Kidney capillary endothelial cell (primary cell): ENCODE results near the gene TSKU.
A peak's percentile ranks its signal among the peaks of the same experiment; 100 is the strongest.

Experiments
- DNase-seq: peaks from one replicate; pipeline ENCODE4 v3.0.0-alpha.2; 2018; ENCODE audit warnings: low spot score

TSKU gene

DNA sequence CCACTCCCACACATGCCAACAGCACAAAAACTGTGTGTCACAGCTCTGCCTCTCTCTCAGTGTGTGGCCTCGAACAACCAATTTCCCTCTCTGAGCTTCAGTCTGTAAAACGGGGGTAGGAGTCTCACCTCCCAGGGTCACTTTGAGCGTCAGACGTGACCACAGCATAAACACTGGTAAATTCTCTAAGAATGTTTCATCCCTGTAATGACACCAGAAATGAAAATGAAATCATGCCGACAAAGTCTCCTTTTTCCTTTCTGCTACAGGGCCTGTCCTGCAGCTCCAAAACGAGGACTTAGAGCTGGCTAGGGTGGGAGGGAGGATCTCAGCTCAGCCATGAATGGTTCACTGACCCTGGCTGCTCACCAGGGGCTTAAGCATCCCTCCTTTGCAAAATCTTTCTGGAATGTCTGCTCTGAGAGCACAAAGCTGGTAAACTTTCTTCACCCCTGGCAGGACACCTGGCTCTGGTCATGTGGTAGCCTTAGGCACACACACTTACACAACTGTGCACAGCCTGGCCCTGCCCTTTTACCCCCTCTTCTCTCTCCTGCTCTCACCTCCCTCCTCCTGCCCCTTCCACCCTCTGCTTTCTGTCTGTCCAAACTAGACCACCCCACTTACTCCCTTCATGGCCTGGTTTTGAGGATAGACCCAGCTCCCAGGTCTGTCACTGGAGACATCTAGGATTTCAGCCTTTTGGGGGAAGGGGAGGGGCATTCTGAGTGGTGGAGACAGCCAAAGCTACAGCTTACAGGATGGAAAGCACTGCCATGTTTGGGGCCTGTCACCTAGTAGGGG is 12.3 kb upstream of the TSKU start:
- DNase-seq, result no peak

DNA sequence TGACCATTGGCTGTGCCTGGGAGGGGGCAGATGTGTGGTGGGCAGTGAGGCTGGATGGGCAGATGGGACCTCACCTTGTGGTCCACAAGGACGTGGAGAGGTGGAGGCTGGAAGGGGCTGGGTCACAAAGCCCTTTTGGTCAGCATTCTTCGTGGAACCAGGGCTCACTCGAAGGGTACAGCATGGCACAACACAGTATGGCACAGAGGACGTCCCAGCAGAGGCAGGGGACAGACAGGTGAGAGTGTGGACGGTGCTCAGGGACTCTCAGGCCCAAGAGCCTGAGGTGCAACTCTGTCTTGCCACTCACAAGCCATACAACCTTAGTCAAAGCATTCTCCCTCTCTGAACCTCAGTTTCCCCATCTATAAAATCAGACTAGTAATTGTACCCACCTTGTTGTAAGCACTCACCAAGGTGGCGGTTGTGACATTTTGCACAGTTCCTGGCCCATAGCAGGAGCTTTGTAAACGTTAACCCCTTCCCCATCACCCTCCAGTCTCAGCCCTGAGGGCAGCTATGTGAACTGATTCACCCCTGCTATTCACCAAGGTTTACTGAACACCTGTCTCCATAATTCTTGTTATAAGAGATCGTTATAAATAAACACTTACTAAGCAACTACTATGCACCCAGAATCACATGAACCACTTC is 11.6 kb upstream of the TSKU start:
- DNase-seq, result no peak

DNA sequence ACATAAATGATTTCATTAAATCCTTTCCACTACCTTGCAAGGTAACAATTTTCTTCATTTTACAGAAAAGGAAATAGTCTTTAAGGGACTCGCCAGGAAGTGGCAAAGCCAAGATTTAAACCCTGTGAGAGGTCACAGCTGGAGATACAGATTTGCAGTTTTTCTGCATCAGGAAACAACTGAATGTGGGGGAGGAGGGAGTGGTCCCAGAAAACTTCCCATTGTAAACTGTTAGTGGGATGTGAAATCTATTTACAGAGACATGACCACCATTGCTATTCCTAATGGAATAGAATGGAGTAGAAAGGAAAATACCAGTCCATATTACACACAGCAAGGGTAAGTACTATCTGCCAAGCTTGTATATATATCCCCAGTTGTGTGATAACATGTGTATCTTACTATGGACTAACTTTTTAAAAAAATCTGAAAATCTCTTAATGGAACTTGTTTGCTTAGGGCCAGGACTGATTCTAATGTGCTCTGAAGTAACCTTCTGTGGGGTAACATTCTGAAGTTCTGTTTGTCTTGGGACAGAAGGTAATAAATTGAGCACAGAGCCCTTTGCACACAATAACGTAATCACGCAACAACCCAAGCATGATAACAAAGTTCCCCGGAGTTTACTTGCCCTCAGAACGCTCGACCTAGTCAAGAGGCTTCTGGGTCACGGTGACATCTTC is 10.9 kb upstream of the TSKU start:
- DNase-seq, result no peak

DNA sequence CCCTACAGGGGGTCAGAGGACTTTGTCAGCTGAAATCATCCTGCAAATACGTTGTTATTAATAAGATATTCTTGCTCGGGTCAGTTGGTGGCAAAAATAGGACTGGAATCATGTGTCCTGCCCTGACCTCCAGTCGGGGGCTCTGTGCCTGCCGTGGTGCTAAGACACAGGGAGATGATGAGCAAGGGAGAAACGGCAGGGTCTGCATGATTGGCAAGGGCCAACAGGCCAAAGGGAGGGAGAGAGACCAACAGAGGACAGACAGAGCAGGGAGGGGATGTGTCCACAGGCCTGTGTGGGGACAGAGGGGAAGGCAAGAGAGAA is 10.4 kb upstream of the TSKU start:
- DNase-seq, result no peak

DNA sequence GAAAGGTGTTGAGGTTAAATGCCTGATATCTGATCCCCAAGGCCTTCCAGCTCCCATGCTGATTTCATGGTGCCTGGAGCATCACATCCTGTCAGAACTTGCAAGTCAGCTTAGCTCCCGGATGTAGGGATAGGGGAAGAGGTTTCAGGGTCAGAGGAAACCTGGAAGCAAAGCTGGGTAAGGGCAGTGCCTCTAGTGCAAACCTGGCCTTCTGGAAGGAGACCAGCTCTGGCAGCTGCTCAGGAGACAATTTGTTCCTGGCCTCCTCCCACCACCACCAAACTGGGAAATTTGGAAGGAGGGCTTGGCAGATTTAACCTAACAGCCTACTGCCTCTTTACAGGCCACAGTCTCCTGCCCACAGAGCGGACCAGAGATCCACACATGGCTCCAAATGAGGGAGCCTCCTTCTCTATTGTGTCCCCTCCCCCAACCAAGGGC is 9.2 kb upstream of the TSKU start:
- no peak for DNase-seq

DNA sequence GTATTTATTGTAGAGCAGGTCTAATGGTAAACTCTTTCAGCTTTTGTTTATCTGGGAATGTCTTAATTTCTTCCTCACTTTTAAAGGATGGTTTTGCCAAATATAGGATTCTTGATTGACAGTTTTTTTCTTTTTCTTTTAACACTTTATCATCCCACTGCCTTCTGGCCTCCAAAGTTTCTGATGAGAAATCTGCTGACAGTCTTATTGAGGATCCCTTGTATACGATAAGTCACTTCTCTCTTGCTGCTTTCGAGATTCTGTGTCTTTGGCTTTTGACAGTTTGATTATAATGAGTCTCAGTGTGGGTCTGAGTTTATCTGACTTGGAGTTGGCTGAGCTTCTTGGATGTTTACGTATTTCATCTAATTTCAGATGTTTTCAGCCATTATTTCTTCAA is 6.7 kb upstream of the TSKU start:
- DNase-seq, result no peak

DNA sequence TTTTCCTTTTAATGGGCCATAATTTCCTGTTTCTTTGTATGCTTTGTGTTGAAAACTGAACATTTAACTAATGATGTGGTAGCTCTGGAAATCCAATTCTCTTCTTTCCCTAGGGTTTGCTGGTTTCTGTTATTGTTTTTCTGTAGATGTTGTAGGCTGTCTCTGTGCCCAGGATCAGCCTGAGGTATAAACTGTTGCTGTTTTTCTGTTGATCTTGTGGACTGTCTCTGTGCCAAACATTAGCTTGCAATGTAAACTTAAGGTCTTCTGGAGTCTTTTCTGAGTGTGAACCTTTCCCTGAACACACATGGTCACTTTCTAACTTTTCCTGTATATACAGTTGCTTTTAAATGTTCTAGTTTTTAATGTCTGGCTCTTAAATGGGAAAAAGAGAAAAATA is 5.9 kb upstream of the TSKU start:
- DNase-seq, result no peak

DNA sequence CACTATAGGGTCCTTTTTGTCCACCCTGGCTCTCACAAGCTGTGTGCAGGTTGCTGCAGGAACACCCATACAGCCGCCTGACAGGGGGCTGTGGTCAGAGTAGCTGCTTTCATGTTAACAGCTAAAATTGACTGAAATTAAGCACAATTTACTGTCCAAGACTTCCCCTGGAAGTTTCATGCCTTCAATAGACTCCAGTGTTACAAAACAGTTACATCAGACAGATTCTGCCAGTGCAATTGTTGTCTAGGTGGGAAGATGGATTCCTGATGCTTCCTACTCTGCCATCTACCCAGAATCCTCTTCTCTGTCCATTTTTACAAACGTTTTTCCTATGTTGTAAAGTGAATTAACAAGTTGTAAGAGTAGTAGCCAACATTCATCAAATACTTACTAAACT is 5.3 kb upstream of the TSKU start:
- no peak for DNase-seq

DNA sequence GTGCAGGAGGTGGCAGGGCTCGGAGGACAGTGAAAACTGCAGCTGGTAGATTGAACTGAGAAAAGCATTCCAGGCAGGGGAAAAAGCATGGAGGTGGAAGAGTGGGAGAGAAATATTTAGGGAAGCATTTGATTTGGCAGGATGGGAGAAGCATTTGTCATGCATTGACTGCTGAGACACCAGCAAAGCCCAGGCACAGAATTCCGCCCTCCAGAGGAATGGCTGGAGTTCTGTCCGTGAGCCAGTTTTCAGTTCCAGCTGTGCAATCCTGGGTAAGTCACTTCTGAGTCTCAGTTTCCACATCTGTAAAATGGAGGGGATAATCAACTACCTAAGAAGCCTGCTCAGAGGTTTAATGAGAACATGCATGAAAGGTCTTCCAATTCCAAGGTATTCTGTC is 4.3 kb upstream of the TSKU start:
- no peak for DNase-seq

DNA sequence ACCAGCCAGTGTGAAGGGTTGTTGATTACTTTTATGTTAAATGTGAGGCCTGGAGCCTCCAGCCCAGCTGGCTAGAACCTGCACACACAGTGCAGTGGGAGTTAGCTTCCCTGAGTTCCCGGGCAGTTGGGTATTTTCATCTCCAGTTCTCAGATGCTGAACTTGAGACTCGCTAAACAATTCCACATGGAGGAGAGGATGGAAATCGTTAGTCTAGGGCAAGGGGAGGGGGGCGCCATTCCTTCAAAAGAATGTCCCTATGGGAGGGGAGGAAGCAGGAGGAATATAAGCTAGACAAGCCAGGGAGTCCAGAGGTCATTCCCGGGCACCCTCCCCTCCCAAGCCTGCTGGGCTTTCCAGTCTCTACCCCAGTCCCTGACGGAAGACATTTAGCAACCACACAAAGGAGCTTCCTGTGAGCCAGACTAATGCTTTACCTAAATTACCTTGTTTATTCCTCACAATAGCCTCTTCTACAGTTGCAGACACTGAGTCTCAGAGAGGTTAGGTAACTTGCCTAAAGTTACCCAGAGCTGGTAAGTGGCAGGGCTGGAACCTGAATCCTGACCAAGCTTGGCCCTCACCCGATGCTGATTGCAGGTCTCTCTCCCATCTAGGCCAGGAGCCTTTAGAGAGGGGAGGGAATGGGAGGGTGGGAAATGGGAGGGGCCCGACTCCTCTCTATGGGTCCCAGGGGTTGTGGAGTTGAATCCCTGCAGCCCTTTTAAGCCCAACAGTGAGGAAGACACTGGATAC is 1.9 kb upstream of the TSKU start:
- peak; percentile 46 for DNase-seq

DNA sequence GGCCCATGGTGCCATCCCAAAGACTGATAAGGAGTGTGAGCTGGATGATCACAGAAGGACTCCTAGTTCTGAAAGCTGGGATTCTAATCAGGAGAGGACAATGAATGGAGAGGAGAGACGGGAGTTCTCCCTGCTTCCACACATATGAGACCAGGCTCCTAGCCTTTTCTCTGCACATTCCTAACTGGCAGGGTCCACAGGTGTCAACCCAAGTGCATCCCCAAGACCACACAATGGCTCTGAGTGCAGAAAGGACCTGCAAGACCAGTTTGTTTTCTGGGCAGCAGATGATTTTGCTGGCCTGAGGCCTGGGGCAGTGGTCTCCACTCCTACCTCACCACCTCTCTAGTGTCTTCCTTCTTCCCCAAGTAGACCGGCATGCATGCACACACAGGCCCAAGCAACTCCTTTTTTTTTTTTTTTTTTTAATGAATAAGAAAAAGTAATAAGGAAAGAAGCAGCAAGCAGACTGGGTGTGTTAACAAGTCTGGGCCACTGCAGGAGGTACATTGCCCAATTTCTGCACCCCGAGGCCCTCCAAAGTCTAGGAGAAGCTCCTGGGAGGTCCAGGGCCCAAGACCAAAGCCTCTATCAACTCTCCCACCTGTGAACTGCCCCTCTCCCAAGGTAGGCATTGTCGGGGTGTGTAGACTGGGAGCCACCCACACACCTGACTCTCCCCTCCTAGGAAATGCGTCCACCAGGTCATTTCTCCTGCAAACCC is 1.2 kb upstream of the TSKU start:
- DNase-seq, result no peak

DNA sequence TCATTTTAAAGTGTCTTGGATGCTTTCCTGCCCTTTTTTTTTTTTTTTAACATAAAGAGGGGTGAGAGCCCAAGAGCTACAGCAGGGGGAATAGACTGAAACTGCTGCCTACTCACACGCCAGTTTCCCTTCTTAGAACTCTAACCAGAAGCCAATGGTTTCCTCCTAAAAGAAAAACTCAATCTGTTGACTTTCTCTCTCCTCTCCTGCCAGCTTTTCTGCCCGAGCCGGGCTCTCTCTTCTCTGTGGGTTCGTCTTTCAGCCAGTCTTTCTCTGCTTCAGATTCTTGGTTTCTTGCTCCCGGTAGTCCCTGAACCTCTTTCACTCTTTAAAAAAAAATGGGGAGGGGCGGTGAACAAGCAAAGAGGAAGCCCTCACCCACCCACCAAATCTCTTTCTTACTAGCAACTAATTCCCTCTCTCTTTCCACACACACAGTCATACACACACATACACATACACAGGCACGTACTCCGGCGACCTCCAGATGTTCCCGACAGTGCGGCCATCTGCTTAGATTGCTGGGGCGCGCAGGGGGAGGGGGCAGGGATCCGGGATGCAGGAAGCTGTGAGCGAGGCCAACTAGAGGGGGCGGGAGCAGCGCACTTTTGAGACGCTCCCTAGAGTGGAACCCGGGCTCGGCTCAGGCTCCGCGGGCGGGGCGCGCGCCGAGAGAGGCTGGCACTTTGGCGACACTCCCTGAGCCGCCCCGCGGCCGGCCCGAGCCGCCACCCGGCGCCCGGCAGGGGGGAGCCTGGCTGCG is 444 bp upstream of the TSKU start:
- peak; percentile 91 for DNase-seq

DNA sequence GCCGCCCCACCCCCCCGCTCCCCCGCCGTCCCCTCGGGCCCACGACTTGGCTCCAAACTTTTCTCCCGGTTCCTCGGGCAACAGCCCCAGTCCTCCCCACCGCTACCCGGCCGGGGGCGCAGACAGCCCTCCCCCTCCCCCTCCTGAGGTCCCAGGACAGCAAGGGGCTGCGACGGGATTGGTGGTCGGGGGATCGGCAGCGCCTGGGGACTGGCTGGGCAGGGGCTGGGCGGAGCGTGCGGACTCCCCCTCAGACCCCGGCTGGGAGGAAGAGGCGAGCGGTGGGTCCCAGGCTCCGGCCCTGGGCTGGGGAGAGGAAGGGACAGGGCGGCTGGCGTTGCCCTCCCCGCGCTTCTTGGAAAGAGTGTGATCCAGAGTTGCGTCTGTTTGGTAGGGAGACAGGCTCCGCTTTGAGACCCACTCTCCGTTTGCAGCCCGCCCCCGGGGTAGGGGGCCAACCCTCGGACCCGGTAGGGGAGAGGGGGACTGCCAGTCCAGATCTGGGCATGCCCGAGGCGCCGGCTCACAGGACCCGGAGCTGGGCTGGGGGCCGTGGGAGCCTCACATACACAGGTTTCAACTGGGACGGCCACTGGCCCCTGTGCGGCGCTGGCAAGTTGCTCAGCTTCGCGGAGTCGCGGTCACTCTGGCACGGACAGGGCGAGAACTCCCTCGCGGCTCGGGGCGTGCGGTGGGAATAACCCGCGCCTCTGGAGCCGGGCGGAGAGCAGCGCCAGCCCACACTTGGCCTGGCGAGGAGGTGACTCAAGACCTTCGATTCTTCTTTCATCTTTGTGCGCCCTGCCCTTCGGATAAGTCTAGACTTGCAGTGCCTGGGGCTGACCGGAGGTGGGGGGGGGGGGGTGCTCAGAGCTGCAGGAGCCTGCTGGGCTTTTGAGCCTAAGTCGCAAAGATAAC is 999 bp downstream of the TSKU start:
- DNase-seq, result peak; percentile 84

DNA sequence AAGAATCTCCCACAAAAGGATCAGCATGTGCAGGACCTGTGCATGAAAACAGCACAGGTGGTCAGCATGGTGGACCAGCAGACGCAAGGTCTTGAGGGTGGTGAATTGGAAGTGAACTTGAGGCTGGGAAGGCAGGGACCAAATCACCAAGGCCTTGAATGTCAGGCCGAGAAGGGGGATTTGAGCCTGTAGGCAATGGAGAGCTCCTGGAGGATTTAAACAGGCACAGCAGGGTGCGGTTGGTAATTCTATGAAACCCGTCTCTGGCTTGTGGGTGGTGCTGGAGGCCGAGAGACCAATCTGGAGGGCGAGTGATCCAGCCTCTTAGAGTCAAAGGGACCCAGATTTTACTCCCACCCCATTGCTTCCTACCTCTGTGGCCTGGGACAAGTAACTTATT is 2.4 kb downstream of the TSKU start:
- DNase-seq, result no peak

DNA sequence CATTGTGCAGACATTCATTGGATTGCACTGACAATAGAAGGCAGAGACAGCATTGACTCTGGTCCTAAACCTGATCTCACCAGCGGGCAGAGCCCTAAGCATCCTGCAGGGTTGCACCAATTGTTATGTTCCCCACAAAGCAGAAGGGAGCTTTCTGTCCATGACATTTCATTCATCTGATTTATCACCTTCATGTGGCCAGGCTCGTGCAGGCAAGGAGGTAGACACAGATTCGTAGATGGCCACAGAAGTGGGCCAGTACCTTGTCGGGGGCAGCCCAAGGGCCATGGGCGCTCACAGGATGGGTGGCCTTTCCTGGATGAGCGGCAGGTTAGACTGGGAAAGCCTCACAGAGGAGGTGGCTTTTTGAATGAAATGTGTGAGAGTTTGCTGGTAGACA is 2.9 kb downstream of the TSKU start:
- DNase-seq, result no peak

DNA sequence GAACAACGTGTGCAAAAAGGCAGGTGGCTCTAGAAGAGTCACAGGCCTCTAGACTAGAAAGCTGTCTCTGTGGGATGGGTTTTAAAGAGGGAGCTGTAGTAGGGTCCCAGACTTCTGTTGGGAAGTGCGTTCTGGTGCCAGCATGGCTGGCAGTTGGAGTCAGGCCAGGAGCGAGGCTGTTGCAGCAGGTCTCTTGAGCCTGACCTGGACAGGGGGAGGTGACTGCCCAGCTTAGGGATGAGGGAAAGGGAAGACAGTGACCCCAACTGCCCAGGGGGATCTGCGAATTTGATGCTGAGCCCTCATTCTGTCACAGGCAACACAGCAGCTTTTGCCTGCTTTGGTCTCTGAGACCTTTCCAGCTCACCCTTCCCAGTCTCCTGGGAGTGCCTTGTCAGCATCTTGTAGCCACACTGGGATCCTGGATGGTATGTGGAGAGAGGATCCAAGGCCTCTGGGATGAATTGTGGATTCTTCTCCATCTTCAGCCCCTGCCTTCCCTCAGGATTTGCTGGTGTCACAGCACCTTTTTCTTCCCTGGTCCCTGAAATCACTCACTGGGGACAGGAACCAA is 3.4 kb downstream of the TSKU start:
- no peak for DNase-seq

DNA sequence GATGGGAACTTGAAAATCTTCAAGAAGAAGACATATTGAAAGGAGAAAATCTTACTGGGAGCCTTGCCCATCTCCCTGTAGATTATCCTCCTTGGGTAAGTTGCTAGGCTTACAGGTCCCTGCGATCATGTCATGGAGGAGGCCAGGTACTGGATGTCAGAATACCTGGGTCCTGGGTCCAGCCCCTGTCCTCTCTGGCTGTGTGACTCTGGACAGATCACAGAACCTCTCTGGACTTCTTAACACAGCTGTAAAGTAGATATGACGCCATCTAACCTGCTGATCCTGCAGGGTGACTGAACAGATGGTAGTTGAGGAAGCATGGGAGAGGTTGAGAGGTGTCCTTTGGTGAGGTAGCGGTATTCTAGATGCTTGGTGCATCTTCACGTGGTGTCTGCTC is 4.1 kb downstream of the TSKU start:
- no peak for DNase-seq

DNA sequence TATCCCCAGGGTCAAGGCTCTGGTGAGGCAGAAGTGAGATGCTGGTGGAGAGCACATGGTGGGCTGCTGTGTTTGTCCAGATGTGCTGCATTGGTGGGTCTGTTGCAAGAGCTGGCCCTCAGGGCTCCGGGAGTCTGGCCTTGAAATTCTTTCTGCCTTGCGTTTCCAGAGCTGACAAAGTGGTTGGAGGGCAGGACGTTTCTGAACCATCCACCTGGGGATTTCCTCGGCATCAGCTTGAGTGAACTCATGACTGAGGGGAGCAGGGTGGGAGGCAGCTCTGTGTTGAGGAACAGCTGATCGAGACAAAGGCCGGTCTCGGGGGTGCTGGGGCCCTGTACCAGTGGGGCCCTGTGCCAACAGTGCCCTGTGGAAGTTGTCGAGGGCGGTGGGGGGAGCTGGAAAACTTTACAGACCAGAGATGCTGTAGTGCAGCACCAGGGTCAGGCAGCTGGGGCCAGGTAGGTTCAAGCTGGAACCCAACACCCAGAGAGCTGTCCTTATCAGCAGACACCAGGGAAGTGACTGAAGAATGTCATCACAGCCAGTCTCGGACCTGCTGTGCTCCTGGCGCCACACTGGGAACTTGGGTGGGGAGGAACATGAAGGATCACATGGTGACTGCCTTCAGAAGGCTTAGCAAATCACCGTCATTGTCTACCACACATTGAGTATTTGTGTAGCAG is 4.9 kb downstream of the TSKU start:
- no peak for DNase-seq
